Stimulated activated CD4-positive, alpha-beta T cell treated with anti-CD3 and anti-CD28 coated beads, TNF-alpha, amount 100 ng/mL, for 48 hours (primary cell): ENCODE results near the gene NLRP5.
"Not testable (repeated sequence)": the region's sequence is repeated elsewhere in the genome, so short reads cannot be mapped to it uniquely, and the experiment has no call there.

Experiments
- DNase-seq, 3 donors: peaks; one replicate each; pipeline ENCODE4 v3.0.0-alpha.2; 2020; ENCODE audit warnings: low read depth in 3 of 3

The NLRP5 gene

DNA sequence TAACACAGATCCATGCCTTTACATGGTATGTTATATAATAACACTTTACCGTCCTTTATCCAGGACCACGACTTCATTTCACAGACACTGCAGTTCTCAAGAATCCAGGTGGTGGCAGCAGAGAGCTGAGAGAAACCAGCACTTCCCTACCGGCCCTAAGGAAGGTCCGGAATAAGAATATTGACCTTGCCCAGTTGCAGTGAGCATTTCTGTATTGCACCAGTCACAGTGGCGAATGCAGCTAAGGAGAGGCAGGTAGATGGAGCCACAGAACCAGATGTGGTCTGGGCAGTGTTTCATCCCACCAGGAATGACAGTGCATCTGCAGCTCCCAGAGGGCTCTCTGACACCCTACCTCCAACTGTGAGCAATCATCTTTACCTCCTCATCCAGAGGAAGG is 89.9 kb downstream of the NLRP5 start:
- peak in 1 of 3 donors; percentile 33 for DNase-seq

DNA sequence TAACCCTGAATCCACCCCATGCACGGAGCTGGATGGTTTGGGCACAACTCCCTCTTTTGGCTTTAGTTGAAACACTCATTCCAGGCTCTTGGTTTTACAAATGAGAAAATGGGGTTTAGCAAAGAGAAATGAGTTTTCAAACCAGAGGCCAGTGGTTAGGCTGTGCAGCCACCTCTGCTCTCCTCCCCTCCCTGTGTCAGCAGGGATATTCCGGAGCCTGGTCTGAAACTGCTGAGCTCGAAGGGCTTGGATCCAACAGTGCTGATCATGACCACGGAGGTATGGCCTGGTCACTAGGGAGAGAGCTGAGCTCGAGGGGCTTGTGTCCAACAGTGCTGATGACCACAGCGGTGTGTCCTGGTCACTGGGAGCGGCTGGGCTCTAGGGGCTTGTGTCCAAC is 93.0 kb downstream of the NLRP5 start:
- no peak for DNase-seq

DNA sequence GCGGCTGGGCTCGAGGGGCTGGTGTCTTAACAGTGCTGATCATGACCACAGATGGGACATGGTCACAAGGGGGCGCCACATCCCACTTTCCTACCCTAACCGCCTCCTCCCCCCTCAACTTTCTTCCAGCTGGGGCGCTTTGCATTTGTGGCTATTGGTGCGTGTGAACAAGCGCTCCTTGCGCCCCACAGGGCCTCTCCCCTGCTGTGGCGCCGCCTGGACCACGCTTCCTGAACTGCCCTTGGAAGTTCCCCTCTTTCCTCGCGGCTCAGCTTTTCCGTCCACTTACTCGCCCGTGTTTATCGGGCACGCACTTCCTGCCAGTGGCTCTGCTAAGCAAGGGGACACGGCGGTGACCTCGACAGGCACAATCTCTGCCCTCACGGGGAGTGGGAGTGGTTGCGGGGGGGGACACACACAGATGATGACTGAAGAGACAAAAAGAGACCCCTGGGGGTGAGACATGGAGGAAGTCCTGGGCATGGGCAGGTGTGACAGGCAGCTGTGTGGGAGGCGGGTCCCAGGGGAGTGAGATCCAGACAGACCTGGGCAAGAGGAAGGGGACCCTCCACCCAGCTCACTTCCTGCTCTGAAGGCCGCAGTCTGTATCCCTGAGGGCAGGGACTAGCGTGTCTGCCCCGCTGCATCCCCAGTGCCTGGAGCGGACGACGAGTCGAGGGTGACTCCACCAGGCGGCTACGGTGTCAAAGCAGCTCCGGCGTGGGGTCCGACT is 94.3 kb downstream of the NLRP5 start:
- DNase-seq, result peak; percentile 51 to 70 (median 52)

DNA sequence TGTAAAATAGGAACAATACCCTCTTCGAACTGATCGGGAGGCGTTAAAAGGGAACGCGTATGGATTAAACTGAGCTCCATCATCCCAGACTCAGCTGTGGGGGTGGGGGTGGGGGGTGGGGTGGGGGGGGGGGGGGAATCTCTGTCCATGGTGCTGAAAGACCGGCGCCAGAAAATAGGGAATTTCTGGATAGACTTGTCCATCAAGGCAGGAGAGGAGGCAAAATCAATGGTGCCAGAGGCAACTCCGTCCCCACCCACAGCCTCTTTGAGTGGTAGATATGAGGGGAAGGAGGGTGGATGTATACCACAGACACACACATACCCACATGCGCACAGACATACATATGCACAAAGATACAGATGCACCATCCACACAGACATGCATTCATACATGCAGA is 97.1 kb downstream of the NLRP5 start:
- no peak for DNase-seq

DNA sequence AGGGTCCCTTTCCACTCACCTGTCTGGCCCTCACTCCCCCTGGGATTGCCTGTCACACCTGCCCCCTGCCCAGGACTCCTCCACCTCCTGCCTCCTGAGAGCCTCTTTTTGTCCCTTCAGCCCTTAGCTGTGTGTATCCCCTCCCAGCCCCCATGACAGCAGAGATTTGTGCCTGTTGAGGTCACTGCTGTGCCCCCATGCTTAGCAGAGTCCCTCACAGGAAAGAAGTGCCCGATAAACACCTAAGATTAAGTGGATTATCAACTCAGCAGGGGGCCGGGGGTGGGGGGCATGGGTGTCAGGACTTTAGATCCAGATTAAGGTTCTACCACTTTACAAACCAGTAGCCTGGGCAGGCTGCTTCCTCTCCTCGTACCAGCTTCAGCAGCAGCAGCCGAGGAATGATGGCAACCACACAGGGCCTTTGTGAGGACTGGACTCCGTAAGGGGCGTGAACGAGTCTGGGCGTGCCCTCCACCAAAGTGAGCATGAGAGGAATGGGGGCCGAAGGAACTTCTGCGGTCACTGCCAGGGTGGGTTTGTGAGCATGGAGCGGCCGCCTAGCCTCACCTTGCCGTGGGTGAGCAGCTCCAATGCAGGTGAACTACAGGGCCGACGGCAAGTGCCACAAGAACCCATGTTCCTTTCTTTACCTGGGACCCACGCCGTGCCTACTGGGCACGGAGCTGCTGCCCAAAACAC is 98.4 kb downstream of the NLRP5 start:
- no peak for DNase-seq

DNA sequence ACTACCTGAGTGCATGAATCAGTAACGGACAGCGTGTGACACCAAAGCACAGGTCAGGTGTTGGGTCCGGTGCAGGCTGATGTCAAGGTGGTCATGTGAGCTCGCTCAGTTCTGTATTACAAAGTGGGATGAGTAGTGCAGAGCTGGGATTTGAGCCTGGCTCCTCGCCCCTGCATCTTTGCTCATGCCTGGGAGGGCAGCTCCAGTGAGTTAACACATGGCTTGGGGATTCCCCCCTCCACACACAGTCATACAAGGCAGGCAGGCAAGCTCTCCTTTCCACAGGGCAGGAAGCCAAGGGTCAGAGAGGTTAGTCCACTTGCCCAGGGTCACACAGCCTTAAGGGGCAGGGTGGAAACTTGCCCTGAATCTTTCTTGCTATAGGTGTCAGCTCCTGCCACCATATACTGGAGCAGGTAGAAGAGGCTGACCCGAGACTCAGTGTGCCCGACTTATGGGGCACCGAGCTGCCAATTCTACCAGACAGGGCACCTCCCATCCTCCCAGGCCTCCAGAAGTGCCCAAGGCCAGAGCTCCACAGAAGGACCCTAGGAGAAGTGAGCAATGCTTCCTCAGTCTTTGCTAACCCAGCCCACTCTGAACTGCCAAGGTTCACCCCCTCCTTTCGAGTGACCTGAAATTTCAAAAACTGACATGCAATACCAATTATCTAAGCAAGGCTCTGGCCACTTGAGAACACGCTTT is 99.1 kb downstream of the NLRP5 start:
- no peak for DNase-seq

DNA sequence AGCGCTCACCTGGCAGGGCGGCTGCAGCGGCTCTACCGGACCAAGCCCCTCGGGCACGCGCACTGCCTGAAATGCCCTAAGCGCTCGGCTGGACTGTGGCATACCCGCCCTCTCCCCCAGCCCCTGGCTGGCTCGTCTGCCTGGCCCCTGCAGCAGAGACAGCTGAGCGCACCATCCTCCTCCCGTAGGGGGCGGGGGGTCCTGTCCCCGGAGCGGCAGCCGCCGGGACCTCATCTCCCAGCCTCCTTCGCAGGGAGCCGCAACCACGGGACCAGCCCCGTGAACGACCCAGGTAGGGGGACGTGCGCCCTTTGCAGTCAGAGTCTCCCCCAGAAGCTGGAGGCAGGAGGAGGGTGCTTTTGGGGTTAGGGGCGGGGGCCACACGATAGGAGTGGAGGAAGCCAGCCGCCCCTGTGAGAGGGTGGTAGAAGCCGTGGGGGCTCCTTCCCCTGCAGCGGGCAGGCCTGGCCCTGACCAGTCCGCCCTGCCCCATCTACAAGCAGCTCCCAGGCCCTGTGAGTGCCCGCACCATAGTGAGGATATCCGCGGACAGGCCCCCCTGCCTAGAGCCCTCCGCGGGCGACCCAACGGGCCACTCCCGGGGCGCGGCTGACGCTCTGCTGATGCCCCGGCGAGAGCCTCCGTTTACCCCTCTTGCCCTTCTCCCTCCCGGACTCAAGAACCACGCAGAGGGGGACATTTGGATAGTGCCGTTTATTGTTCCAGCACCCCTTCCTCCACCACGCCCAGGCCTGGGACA is 100.3 kb downstream of the NLRP5 start:
- no peak for DNase-seq

DNA sequence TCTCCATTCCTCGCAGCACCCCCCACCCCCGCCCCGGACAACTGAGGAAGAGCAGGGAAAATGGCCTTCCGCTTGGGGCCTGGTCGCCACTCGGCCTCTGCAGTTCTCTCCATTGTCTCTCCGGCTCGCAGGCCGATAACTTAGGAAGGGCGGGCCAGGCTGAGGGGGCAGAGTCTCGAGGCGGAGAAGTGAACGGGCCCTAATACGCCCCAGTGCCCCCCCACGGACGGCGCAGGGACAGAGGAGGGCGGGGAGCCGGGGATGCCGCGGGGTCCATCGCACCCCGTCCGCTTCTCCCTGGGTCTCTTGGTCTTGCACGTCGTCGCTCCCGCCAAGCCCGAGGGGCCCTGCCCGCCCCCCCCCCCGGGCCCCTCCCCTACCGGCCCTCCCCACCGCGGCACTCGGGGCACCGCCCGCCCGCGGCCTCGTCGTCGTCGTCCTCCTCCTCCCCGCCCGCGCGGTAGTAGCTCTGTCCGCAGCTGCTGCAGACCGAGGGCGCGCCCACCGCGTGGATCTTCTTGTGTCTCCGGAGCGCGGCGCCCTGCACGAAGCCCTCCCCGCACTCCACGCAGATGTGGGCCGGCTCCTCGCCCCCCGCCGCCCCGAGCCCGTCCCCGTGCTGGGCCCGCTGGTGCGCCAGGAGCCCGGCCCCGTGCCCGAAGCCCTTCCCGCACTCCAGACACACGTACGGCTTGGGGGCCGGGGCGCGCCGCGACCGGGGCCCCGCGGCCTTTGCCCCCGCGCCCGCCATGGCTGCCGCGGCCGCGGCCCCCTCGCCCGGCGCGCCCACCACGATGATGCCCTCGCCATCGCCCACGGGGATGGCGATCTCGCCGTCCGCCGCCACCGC is 101.3 kb downstream of the NLRP5 start:
- no peak for DNase-seq

DNA sequence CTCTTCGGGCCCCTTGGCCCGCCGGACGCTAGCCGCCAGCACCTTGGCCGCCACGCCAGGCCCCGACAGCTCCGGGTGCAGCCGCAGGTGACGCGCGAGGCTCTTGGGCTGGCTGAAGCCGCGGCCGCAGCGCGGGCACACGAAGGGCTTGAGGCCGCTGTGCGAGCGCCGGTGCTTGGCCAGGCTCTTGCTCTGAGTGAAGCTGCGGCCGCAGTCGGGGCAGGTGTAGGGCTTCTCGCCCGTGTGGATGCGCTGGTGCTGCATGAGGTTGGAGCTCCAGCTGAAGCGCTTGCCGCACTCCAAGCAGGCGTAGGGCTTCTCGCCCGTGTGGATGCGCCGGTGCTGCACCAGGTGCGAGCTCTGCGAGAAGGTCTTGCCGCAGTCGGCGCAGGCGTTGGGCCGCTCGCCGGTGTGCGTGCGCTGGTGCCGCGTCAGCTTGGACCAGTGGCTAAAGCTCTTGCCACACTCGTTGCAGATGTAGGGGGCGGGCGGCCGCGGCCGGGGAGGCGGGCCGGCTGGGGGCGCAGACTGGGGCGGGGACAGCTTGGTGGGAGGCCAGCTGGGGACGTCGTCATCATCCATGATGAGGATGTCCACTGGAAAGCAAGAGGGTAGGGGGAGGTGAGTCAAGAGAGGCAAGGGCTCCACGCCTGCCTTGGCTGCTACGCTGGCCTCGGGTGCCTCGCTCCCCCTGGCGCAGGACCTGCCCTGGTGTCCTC is 102.1 kb downstream of the NLRP5 start:
- DNase-seq, result no peak

DNA sequence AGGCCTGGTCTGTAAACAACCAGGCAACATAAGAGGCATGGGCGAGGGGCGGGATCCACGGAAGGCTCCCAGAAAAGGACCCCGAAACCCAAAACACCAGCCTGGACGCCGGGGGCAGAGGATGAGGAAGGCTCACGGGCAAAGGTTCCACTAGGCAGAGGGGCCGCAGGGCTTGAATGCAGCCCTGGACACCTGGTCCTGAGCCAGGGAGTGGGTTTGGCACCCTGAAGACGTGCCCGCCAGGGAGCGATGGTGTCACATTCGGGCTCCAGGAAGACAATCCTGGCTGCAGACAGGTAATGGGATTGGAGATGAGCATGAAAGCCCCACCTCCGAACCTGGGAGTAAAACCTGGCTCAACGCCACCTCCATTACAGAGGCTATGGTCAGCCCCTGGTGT is 102.8 kb downstream of the NLRP5 start:
- DNase-seq, result no peak

DNA sequence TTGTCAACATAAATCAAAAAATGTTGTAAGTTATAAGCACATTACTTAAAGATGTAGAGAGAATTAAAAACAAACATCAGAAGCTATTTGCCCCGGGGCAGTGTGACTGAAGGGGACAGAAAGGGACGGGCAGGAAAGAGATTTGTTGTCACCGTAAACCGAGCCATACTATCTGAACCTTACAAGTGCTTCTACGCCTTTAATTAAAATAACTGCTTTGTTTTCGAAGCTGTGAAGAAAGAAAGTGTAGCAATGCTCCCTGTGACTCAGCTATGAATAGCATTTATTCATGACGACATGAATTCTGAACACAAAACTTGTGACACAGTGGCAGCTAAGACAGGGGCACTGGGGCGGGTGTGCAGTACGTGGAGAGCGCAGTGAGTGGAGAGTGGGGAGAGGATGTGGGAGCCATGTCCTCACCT is 104.5 kb downstream of the NLRP5 start:
- no peak for DNase-seq

DNA sequence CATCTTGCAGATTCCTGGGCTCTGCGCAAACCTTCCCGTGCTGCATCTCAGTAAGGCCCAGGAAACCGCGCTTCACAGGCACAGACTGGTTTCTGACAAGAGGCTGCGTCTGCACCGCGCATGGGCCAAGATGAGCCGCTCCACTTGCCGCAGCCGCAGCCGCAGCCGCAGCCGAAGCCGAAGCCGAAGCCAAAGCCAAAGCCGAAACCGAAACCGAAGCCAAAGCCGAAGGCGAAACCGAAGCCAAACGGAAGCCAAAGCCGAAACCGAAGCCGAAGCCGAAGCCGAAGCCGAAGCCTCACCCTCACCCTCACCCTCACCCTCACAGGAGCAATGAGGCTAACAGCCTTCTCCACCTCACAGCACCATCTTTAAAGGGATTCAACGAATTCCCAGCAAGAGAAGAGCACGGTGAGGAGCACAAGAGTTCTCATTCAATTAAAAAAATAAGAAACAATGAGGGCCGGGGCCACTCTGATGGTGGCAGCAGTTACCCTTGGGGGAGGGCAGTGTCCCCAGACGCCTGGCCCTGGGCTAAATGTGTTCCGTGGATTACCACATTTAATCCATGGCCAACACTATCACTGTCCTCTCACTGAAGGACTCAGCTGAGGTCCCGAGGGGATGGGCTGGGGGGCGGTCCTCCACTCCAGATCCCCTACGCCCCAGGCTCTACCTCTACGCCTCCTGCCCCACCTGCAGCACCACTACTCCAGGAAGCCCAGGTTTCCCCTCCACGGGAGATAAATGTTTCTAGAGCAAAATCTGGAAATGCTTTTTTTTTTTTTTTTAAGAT is 105.4 kb downstream of the NLRP5 start:
- DNase-seq, result no peak

DNA sequence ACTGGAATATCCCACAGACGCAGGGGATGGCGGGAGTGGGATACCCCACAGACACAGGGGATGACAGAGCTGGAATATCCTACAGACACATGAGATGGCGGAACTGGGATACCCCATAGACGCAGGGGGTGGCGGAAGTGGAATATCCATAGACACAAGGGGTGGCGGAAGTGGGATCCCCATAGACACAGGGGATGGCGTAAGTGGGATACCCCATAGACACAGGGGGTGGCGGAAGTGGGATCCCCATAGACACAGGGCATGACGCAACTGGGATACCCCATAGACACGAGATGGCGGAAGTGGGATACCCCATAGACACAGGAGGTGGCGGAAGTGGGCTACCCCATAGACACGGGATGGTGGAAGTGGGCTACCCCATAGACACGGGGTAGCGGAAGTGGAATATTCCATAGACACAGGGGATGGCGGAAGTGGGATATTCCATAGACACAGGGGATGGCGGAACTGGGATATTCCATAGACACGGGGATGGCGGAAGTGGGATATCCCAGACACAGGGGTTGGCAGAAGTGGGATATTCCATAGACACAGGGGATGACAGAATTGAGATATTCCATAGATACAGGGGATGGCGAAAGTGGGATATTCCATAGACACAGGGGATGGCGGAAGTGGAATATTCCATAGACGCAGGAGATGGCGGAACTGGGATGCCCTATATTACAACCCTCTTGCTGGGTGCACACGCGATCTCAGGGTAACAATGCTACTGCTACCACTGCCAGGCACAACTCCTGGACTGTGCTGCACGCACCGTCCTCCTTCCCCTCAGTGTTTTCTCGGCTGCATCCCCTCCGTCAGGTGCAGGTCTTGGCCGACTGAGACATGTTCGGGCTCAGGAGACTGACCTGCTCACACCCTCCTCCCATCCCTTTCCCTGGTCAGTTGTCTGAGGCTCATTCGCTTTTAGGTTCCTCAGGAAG is 106.4 kb downstream of the NLRP5 start:
- DNase-seq, result no peak

DNA sequence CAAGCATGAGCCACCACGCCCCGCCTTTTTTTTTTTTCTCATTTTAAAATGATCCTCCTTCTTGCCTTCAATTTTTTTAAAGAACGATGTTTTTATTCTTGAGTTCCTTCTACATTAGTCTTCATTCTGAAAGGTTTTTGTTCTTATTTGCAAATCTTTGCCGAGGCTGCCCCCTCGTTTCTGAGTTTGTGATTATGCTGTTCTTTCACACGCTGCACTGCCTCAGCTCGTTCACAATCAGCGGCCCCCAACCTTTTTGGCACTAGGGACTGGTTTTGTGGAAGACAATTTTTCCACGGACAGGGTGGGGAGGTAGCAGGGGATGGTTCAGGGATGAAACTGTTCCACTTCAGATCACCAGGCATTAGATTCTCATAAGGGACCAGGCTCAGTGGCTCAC is 107.9 kb downstream of the NLRP5 start:
- DNase-seq, result no peak

DNA sequence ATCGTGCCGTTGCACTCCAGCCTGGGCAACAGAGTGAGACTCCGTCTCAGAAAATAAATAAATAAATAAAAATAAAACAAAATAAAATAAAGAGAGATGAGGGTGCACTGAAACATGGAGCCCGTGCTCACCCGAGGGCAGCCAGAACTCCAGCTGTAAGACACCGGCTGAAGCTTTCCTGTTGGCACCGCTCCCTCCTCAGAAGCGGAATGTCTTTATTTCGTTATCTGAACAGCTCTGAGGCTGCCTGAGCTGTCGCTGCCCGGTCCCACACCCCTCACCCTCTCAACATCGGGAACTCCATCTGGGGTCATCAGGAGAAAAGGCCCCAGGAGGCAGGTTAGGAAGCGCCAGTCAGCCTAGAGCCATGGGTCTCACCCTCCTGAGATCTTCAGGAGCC is 110.1 kb downstream of the NLRP5 start:
- DNase-seq, result no peak

DNA sequence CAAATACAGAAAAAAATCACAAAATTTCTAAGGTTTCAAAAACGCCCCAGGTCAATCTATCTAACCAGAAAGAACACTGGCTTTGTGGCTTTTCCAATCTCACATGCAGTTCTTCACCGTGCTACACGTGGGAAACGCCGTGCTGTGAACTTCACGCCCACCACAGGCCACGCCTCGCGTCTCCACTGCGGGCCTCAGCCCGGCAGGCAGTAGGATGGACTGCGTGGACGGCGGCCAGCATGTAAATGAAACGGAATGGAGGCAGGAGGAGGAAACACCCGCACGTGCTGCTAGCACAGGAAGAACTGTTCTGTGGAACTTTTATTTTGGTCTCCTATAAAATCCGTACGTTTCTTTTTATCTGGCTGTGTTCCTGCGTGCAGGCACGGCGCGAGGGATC is 110.7 kb downstream of the NLRP5 start:
- DNase-seq, result no peak

DNA sequence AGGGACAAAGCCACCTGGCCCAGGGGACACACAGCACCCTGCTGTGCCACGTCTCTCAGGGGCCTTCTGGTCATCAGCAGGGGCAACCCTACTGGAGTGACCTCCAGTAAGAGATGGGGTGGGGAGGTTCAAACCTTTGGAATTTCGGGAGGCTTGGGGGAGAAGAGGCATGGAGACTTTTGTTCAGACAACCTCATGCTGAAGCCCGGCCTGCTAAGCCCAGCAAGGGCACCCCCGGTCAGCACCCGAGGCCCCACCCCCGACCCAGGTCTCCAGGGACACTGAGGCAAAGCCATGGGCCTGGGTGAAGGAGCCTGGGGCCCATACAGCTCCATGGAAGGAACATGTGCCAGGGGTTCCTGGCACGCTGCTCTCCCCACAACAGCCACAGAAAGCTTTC is 111.2 kb downstream of the NLRP5 start:
- no peak for DNase-seq

DNA sequence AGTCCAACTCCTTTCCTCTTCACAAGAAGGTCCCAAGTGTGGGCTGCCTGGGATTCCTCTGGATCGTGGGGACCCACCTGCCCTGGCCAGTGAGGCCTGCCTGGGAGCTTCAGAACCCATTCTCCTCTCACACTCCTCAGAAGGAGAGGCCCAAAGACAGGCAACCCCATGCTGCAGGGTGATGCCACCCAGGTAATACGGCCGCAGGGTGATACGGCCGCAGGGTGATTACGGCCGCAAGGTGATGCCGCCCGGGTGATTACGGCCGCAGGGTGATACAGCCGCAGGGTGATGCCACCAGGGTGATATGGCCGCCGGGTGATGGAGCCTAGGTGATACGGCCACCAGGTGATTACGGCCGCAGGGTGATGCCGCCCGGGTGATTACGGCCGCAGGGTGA is 111.7 kb downstream of the NLRP5 start:
- DNase-seq, result not testable (repeated sequence)
